Mammary epithelial cell (primary cell): ENCODE data around the gene ALOX5.

Experiments used
- EZH2 ChIP-seq: IDR thresholded peaks from 2 replicates; pipeline ENCODE4 v1.6.1; 2012; ENCODE audit warnings: low read length, inconsistent platforms, borderline replicate concordance
- TF ChIP-seq, protein P1 (sequence below), 2 donors: IDR thresholded peaks in 1 of 2; conservative IDR thresholded peaks in 1 of 2; 2 replicates each; pipeline ENCODE4 v1.5.1; 2011 to 2012; ENCODE audit warnings: inconsistent platforms in 2 of 2, low read length in 2 of 2, mild to moderate bottlenecking in 2 of 2, control low read depth in 1 of 2, low read depth in 1 of 2; ENCODE audit not compliant: insufficient read depth in 1 of 2; ENCODE audit errors: extremely low read depth in 1 of 2

- no peak for TF ChIP-seq EZH2
- TF ChIP-seq, protein P1, sequence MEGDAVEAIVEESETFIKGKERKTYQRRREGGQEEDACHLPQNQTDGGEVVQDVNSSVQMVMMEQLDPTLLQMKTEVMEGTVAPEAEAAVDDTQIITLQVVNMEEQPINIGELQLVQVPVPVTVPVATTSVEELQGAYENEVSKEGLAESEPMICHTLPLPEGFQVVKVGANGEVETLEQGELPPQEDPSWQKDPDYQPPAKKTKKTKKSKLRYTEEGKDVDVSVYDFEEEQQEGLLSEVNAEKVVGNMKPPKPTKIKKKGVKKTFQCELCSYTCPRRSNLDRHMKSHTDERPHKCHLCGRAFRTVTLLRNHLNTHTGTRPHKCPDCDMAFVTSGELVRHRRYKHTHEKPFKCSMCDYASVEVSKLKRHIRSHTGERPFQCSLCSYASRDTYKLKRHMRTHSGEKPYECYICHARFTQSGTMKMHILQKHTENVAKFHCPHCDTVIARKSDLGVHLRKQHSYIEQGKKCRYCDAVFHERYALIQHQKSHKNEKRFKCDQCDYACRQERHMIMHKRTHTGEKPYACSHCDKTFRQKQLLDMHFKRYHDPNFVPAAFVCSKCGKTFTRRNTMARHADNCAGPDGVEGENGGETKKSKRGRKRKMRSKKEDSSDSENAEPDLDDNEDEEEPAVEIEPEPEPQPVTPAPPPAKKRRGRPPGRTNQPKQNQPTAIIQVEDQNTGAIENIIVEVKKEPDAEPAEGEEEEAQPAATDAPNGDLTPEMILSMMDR (conservative IDR thresholded peaks at IDR 0.05 in 1 of 2, IDR thresholded peaks at IDR 0.05 in 1 of 2; ENCODE audit: extremely low read depth in 1 of 2, insufficient read depth in 1 of 2, low read depth in 1 of 2, low read length in 2 of 2), result no peak
These were observed 97.7 kb downstream of the ALOX5 start for GRCh38 chr10:45471531-45472310.
